Heart left ventricle (tissue), 13 donors: ENCODE measurements around the gene AFMID.

Experiments used
- POLR2A ChIP-seq, 2 donors: fragments of 450-650 bp; IDR thresholded peaks; one replicate each; pipeline ENCODE4 v1.6.1; 2017; ENCODE audit warnings: antibody characterized with exemption in 2 of 2, mild to moderate bottlenecking in 2 of 2, moderate library complexity in 2 of 2
- TF ChIP-seq, protein P1 (sequence below), 12 donors: fragments of 200-600 bp; sonication (generic) in 4 of 12; IDR thresholded peaks; one replicate each; pipeline versions ENCODE4 v1.5.0 to v1.8.0; 2018 to 2022; ENCODE audit warnings: antibody characterized with exemption in 12 of 12, mild to moderate bottlenecking in 5 of 12
- donor health status: ischemic (EF 13 %, LVEDD 7.1; RV severe dilation, severe dysfunction).
- donor health status: DM: no; HTN: yes; CAD: no.
- donor health status: DM: no; HTN: no; CAD: no.
- donor health status: ischemic (EF 25% LVEDD 6.9; RV normal size, moderate dysfunction).
- donor health status: ischemic (EF 25% LVEDD 5.7; RV mildly dilated, moderate dysfunction).
- donor health status: ischemic (EF 35%, LVEDD 5.7; RV mildly dilated, moderate dysfunction).
- donor health status: nonischemic (EF 11% LVEDD 7.7; RV severe dilation, severe dysfunction).
- donor health status: DM: yes; HTN: yes; CAD: no.
- donor health status: PGD.
- donor health status: ischemic (EF 29% LVEDD 5.4; RV normal size, mild dysfunction).
- donor health status: nonischemic (EF 23%, LVEDD 6.1; RV moderate dilation, normal function).

DNA sequence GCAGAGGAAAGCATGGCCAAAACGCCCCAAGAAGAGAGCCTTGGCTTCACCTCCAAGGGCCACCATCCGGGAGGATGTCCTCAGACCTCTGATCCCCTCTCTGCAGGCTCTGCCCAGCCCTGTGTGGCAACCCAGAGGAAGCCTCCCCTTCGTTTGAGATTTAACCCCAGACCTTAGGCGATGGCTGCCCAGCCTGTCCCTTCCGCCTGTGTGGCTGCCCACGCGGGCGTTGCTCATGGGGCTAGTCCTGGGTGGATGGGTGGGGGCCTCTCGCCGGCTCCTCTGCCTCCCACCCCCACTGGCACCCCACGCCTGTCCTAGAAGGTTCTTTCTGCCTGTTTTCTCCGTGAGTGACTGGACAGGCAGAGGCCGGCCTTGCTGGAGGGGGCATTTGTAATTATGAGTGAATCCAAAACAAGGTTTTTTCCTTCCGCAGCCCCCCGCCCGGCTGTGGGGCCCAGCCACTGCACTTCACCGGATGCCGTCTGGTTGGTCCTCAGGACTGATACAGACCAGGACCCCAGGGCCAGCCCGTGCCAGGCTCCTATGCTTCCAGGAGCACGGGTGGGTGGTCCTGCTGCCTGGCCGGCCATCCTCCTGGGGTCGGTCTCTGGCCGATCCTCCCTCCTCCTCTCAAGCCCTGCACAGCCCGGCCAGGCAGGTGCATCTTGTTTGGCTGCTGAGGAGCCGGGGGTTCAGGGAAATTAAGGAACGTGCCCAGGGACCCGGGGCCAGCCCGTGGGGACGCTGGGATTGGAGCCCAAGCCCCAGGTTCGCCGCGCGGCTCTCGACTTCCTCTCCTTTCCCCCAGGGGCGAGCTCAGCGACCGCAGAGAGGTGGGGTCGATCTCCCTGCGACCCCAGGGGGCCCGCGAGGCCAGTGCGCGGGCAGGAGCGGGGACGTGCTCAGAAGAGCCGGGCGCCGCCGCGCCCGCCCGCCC, 44.1 kb downstream of the AFMID start, which contains the start of gene TMEM235:
- no peak for TF ChIP-seq POLR2A (IDR thresholded peaks at IDR 0.05)
- TF ChIP-seq, protein P1, sequence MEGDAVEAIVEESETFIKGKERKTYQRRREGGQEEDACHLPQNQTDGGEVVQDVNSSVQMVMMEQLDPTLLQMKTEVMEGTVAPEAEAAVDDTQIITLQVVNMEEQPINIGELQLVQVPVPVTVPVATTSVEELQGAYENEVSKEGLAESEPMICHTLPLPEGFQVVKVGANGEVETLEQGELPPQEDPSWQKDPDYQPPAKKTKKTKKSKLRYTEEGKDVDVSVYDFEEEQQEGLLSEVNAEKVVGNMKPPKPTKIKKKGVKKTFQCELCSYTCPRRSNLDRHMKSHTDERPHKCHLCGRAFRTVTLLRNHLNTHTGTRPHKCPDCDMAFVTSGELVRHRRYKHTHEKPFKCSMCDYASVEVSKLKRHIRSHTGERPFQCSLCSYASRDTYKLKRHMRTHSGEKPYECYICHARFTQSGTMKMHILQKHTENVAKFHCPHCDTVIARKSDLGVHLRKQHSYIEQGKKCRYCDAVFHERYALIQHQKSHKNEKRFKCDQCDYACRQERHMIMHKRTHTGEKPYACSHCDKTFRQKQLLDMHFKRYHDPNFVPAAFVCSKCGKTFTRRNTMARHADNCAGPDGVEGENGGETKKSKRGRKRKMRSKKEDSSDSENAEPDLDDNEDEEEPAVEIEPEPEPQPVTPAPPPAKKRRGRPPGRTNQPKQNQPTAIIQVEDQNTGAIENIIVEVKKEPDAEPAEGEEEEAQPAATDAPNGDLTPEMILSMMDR (IDR thresholded peaks at IDR 0.05): no peak
